OCI-LY7 (cell line): Measurements from ENCODE around the gene ZNF106. TPM values are rescaled to one million over a fixed set of nuclear protein-coding genes. Genes with fewer than 3 reads are reported as not detected.

Source experiments
- BruUV-seq: library from RNA; stranded (reverse); fragments of 400-500 nt; replicated peaks from 2 replicates; lab custom pipeline; 2021; lab: Mats Ljungman, UMichigan
- CTCF ChIA-PET: fragments of 300-600 bp; sonication (Branson Sonifier 250); formaldehyde crosslinking; loops from one replicate; lab custom pipeline; 2022; ENCODE audit warnings: antibody characterized with exemption; ENCODE audit not compliant: unreplicated experiment; lab: Charles Lee
- POLR2A ChIA-PET: fragments of 300-600 bp; sonication (Branson Sonifier 250); formaldehyde crosslinking; loops from one replicate; lab custom pipeline; 2022; ENCODE audit warnings: antibody characterized with exemption; lab: Charles Lee
- DNase-seq: peaks from one replicate; pipeline ENCODE4 v3.0.0-alpha.2; 2015; ENCODE audit warnings: low spot score
- H2AFZ ChIP-seq: fragments of 200-600 bp; sonication (generic), shearing (Covaris generic); 2 replicates; pipeline ENCODE4 v1.6.1; 2014; ENCODE audit warnings: mild to moderate bottlenecking, antibody characterized with exemption, low read length, moderate library complexity
- H3K27ac ChIP-seq: fragments of 200-600 bp; sonication (generic); 2 replicates; pipeline ENCODE4 v1.5.1; 2014; ENCODE audit warnings: mixed run types, low read depth, mild to moderate bottlenecking, moderate library complexity, low read length, inconsistent platforms; ENCODE audit not compliant: poor library complexity, severe bottlenecking
- H3K36me3 ChIP-seq: fragments of 200-600 bp; sonication (generic); 2 replicates; pipeline ENCODE4 v1.6.1; 2014; ENCODE audit warnings: mild to moderate bottlenecking, antibody characterized with exemption, low read length, moderate library complexity, mixed read lengths; ENCODE audit not compliant: insufficient read depth
- H3K4me1 ChIP-seq: fragments of 200-600 bp; sonication (generic); 2 replicates; pipeline ENCODE4 v1.5.1; 2014; ENCODE audit warnings: mild to moderate bottlenecking, low read length; ENCODE audit not compliant: insufficient read depth, poor library complexity, severe bottlenecking
- H3K4me2 ChIP-seq: fragments of 200-600 bp; sonication (generic); 2 replicates; pipeline ENCODE4 v1.6.1; 2014; ENCODE audit warnings: mild to moderate bottlenecking, low read length
- H3K4me3 ChIP-seq: fragments of 200-600 bp; sonication (generic); 2 replicates; pipeline ENCODE4 v1.5.1; 2014; ENCODE audit warnings: mild to moderate bottlenecking, low read depth, low read length; ENCODE audit not compliant: poor library complexity, severe bottlenecking
- H3K79me2 ChIP-seq: fragments of 200-600 bp; sonication (generic); 2 replicates; pipeline ENCODE4 v1.6.1; 2016; ENCODE audit warnings: low read depth, mild to moderate bottlenecking, low read length, moderate library complexity, mixed read lengths; ENCODE audit not compliant: insufficient read depth
- H3K9me2 ChIP-seq: fragments of 200-600 bp; sonication (generic); 2 replicates; pipeline ENCODE4 v1.6.1; 2016; ENCODE audit warnings: mild to moderate bottlenecking, low read length, mixed read lengths; ENCODE audit not compliant: insufficient read depth
- H3K9me3 ChIP-seq: fragments of 200-600 bp; sonication (generic); 2 replicates; pipeline ENCODE4 v1.6.1; 2014; ENCODE audit warnings: mild to moderate bottlenecking, mixed run types, low read length, mixed read lengths
- H4K20me1 ChIP-seq: fragments of 200-600 bp; sonication (generic); 2 replicates; pipeline ENCODE4 v1.6.1; 2014; ENCODE audit warnings: mild to moderate bottlenecking, antibody characterized with exemption, low read length, moderate library complexity, mixed read lengths; ENCODE audit not compliant: insufficient read depth
- EZH2phosphoT487 ChIP-seq: fragments of 200-600 bp; sonication (generic); IDR thresholded peaks from 2 replicates; pipeline ENCODE4 v1.6.1; 2018; ENCODE audit warnings: low read depth, borderline replicate concordance, mild to moderate bottlenecking, mixed run types, antibody characterized with exemption, low read length, moderate library complexity, mixed read lengths
- intact Hi-C: fragments of 100-400 bp; cut with micrococcal nuclease; formaldehyde crosslinking; loops from one replicate; pipeline ENCODE4 v1.10.0; 2022; ENCODE audit not compliant: unreplicated experiment
- total RNA-seq, 2 experiments: library from RNA; depleted of rRNA in 1 of 2; stranded (reverse); fragments of >200 nt in 1 of 2; shearing (Covaris generic) in 1 of 2; gene quantifications; 2 replicates each; pipeline ENCODE4 v1.2.3, GENCODE V29; 2014 to 2022
- TF ChIP-seq, protein P1 (sequence below): fragments of 200-600 bp; sonication (generic); conservative IDR thresholded peaks from 2 replicates; pipeline ENCODE4 v1.5.1; 2014; ENCODE audit warnings: mild to moderate bottlenecking, antibody characterized with exemption, low read length, moderate library complexity, mixed read lengths

ZNF106 gene
- total RNA-seq, 2 experiments from 2014 or later: 30.5 to 66.4 TPM

DNA sequence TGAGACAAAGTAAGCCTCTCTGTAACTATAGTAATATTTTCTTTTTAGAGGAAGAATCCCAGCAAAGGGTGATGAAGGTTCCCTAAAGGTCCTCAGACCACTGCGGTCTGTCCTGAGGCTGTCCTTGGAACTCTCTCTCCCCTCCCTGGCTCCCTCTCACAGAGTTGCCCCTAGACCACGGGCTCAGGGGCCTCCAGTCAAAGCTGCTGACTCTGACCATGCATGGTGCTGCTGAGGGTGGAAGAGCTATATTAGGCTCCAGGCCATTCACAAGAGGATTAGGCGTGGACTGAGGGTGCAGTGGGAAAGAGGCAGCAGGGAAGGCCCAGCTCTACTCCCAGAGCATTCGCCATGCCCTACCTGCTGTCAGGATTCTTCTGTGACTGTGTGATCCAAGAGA, 117.0 kb downstream of the ZNF106 start:
- ChIA-PET CTCF (no interaction called here), POLR2A (interaction anchor here (0.6 to 1.2 kb wide), 4 partner anchors 12 to 83 kb away, joined by 3 to 7 read pairs (median 4); no protein-coding TSS in a partner anchor)
- peaks cover 16% of the 10 kb centered on the region for H3K4me1 ChIP-seq
- no peaks in the 10 kb centered on the region for H4K20me1 ChIP-seq
- no peaks in the 10 kb centered on the region for H3K9me2 ChIP-seq
- H3K4me2 ChIP-seq: no peak overlapping the region
- no TSS peak for BruUV-seq
- intact Hi-C loops: no loop called here
- no peak for DNase-seq
- TF ChIP-seq, protein P1, sequence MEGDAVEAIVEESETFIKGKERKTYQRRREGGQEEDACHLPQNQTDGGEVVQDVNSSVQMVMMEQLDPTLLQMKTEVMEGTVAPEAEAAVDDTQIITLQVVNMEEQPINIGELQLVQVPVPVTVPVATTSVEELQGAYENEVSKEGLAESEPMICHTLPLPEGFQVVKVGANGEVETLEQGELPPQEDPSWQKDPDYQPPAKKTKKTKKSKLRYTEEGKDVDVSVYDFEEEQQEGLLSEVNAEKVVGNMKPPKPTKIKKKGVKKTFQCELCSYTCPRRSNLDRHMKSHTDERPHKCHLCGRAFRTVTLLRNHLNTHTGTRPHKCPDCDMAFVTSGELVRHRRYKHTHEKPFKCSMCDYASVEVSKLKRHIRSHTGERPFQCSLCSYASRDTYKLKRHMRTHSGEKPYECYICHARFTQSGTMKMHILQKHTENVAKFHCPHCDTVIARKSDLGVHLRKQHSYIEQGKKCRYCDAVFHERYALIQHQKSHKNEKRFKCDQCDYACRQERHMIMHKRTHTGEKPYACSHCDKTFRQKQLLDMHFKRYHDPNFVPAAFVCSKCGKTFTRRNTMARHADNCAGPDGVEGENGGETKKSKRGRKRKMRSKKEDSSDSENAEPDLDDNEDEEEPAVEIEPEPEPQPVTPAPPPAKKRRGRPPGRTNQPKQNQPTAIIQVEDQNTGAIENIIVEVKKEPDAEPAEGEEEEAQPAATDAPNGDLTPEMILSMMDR: no peak
- TF ChIP-seq EZH2phosphoT487: no peak
- H3K36me3 ChIP-seq: no peaks in the 10 kb centered on the region; the same call in 1 of the 2 replicates
- no peak overlapping the region for H3K27ac ChIP-seq
- H3K9me3 ChIP-seq: peaks cover 14% of the 10 kb centered on the region; the same call in 1 of the 2 replicates
- H2AFZ ChIP-seq: no peak overlapping the region
- no peak overlapping the region for H3K4me3 ChIP-seq
- no peaks in the 10 kb centered on the region for H3K79me2 ChIP-seq

DNA sequence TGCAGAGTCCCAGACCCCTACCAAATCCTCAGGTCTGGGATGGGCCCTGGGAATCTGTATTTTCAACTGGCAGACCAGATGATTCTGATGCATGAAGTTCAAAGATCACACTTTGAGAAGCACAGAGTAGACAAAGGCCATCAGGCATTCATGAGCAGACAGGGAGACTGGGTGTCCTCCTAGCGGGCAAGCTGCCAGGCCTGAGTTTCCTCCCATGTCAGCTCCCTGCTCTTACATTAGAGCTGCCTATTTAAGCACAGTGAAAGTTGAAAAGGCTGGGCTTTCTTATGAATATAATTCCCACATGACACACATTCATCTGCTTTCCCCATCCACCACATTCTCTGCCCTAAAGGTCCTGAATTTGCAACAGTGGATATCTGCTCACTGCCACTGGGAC, 117.7 kb downstream of the ZNF106 start:
- no peak overlapping the region for H2AFZ ChIP-seq
- H3K9me2 ChIP-seq: no peaks in the 10 kb centered on the region
- ChIA-PET CTCF (no interaction called here), POLR2A (no interaction called here)
- H3K4me3 ChIP-seq: no peak overlapping the region
- H3K9me3 ChIP-seq: peaks cover 13% of the 10 kb centered on the region; the same call in 1 of the 2 replicates
- no peak for DNase-seq
- H3K27ac ChIP-seq: no peak overlapping the region
- intact Hi-C loops: no loop called here
- no peaks in the 10 kb centered on the region for H3K79me2 ChIP-seq
- H3K36me3 ChIP-seq: no peaks in the 10 kb centered on the region; the same call in 1 of the 2 replicates
- no peak for TF ChIP-seq EZH2phosphoT487
- TF ChIP-seq, protein P1: no peak
- H4K20me1 ChIP-seq: no peaks in the 10 kb centered on the region
- no TSS peak for BruUV-seq
- no peak overlapping the region for H3K4me2 ChIP-seq
- peaks cover 16% of the 10 kb centered on the region for H3K4me1 ChIP-seq

DNA sequence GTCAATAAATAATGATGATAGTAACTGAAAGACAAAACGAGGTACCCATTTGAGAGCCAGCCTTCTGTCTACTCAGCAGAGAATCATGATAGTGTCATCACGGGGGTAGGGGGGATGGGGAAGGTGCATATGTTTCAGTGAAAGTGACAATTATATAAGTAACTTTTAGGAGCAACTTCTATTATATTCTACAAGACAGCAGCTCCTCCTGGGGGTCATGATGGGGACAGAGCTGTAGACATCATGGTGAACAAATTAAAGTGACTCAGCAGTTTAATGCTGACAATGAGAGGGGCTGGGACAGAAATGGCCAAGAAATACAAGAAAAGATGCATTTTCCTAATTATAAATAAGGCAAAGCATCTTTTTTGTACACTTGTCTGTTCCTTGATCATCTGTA, 119.8 kb downstream of the ZNF106 start:
- Histone ChIP-seq H3K4me2 (no peak overlapping the region), H2AFZ (no peak overlapping the region), H3K36me3 (no peaks in the 10 kb centered on the region; the same call in 1 of the 2 replicates), H3K79me2 (no peaks in the 10 kb centered on the region), H3K4me1 (peaks cover 16% of the 10 kb centered on the region), H3K9me3 (0 out of 2 replicates have a peak, but pooled peaks cover 4% of the 10 kb centered on the region), H3K27ac (no peak overlapping the region), H3K9me2 (no peaks in the 10 kb centered on the region), H3K4me3 (no peak overlapping the region), H4K20me1 (no peaks in the 10 kb centered on the region)
- BruUV-seq: no TSS peak
- peak; percentile 34 for DNase-seq
- TF ChIP-seq EZH2phosphoT487: no peak
- TF ChIP-seq, protein P1: peak; percentile 62
- intact Hi-C loops: no loop called here
- ChIA-PET POLR2A (interaction anchor here (0.7 kb wide), 1 partner anchor 16 kb away, joined by 7 read pairs; no protein-coding TSS in a partner anchor), CTCF (no interaction called here)
